ENCODE measurements around the gene PIM3. TPM values are rescaled to one million over a fixed set of nuclear protein-coding genes. Genes with fewer than 3 reads are reported as not detected.

The PIM3 gene
- total RNA-seq, 2 donors from 2014 or later, result 227 to 241 TPM

Other genes starting within 250 kb of the PIM3 start
- 100 to 1,000 TPM; 127 to 153 TPM for gene BRD1, start 132.9 kb upstream of the PIM3 start, total RNA-seq
- 10 to 100 TPM; 15.4 to 20.4 TPM for gene ZBED4, start 106.9 kb upstream of the PIM3 start, total RNA-seq
- 10 to 100 TPM; 13.7 to 15.4 TPM for gene ALG12, start 42.3 kb upstream of the PIM3 start, total RNA-seq
- 10 to 100 TPM; 28.1 to 36.7 TPM for gene CRELD2, start 42.1 kb upstream of the PIM3 start, total RNA-seq
- not detected for gene IL17REL, start 52.0 kb downstream of the PIM3 start, total RNA-seq
- not detected for gene TTLL8, start 97.5 kb downstream of the PIM3 start, total RNA-seq
- 1 to 10 TPM in 1 of 2 donors, under 1 TPM in 1; 0.62 to 1.3 TPM for gene MLC1, start 124.7 kb downstream of the PIM3 start, total RNA-seq
- not detected for gene MOV10L1, start 129.2 kb downstream of the PIM3 start, total RNA-seq
- gene PANX2, start 210.0 kb downstream of the PIM3 start, total RNA-seq, result under 1 TPM in 1 of 2 donors, not detected in 1; 0.29 TPM
- gene TRABD, start 225.1 kb downstream of the PIM3 start, total RNA-seq, result 100 to 1,000 TPM; 141 to 158 TPM
- 10 to 100 TPM; 27.4 to 29.5 TPM for gene SELENOO, start 240.2 kb downstream of the PIM3 start, total RNA-seq

All from T-helper 17 cell (primary cell).